GM19463 (cell line): ENCODE results near the gene HSPB7.
"Not testable (repeated sequence)": the region's sequence is repeated elsewhere in the genome, so short reads cannot be mapped to it uniquely, and the experiment has no call there.

Experiments used
- ATAC-seq: cut with Tn5 transposase; IDR thresholded peaks from one replicate; pipeline ENCODE4 v1.9.1; 2021; ENCODE audit warnings: mild to moderate bottlenecking, moderate library complexity; ENCODE audit not compliant: unreplicated experiment

The HSPB7 gene

DNA sequence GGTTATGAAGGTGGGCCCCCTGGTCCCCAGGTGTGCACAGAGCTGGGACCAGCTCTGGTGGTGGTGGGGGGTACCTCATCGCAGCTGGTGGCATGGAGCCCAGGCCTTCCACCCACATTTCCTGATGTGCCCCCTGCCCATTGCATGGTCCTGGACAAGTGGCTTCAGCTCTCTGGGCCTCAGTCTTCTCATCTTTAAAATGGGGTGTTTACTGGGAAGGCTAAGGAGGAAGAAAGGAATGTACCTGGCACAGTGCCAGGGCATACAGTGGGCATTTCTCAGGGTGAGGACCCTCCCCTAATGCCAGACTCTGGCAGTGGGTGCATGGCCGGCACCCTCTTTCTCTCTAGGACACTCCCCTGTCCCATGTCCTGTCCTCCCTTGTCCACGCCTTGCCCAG, 33.2 kb upstream of the HSPB7 start:
- ATAC-seq: no peak

DNA sequence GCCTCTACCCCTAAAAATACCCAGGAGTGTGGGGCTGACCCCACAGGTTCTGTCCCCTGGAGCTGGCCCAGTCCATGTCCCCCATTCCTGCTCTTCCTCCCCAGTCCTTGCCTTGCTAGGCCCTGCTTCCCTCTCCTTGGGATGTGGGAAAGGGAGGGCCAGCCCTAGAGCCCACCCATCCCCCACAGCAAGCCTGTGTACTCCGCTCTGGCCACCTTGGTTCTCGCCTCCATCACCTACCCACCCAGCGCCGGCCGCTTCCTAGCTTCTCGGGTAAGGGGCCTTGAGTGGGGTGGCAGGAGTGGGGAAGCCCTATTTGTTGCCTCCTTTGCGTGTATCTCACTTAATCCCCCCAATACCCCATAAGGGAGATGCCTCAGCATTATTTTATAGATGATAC, 32.5 kb upstream of the HSPB7 start:
- ATAC-seq: no peak

DNA sequence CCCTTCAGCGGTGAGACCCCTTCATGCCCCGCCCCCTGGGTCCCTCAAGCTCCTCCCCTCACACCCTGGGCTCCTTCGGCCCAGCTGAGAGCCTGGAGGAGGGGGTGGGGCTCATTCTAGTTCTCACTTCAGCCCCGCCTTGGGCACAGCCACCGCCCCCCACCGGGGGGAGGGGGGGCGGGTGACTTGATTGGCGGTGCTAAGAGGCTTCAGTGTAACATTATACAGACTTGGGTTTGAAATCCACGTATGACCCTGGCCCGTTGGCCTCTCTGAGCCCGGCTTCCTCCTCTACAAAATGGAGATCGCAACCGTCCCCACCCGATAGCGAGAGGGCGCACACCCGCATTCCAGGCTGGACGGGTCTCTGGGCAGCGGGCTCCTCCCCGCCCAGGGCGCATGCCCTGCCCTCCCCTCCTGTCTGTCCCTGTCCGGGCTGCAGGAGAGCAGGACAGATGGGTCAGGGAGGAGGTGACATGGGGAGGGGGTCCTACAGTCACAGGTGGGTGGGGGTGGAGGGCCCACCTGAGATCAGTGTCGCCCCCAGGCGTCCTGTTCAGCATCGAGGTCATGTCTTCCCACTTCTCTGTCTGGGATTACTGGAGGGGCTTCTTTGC, 30.8 kb upstream of the HSPB7 start:
- no peak for ATAC-seq

DNA sequence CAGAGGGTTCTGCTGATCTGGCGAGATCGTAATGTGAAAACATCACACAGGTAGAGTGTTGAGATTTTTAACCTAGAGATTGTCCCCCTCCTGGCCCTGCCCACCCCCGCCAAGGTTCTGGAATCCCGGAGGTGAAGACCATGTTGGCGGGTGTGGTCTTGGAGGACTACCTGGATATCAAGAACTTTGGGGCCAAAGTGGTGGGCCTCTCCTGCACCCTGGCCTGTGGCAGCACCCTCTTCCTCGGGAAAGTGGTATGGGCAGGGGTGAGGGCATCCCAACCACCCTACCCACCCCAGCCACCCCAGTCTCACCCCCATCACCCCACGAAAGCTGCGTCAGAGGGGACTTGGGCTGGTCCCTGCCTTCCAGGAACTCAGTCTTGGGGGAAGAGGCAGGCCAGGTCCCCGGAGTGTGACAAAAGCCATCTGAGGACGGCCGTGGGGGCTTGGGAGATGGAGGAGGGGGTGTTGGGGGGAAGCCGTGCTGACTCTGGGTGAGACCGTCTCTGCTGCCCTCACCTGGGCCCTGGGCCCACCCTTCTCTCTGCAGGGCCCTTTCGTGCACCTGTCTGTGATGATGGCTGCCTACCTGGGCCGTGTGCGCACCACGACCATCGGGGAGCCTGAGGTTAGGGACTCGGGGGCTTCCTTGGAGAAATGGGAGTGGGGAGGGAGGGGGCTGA, 30.1 kb upstream of the HSPB7 start:
- no peak for ATAC-seq

DNA sequence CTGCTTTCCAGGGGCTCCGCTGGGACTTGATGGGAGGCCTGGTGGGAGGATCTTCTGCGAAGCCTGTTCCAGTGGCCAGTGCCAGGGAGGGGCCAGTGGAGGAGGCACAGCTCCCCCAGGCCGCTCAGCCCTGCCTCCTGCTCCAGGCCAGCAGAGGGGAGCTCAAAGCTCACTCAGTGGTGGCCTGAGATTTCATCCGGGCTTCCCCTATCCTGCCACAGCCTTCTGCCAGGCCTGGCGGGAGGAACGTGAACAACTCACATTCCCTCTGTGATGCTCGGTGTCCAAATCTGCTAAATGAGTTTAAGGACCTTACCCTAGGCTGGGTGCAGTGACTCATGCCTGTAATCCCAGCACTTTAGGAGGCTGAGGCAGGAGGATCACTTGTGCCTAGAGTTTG, 29.0 kb upstream of the HSPB7 start:
- ATAC-seq: no peak

DNA sequence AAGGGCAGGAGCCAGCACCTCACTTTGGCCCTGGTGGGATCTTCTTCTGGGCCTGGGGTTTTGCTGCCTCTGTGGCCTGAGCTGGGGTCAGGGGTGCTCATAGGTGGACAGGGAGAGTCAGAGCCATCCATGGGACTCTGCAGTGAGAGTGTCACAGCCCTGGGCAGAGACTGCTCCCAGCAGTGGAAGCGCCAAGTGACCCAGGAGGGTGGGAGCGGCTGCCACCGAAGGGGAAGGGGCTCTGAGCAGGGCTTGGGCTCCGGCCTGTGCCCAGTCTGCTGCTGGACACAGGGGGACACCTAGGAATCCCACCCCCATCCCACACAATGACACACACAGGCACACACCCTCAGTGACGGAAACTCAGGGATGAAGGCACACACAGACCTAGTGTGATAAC, 26.1 kb upstream of the HSPB7 start:
- no peak for ATAC-seq

DNA sequence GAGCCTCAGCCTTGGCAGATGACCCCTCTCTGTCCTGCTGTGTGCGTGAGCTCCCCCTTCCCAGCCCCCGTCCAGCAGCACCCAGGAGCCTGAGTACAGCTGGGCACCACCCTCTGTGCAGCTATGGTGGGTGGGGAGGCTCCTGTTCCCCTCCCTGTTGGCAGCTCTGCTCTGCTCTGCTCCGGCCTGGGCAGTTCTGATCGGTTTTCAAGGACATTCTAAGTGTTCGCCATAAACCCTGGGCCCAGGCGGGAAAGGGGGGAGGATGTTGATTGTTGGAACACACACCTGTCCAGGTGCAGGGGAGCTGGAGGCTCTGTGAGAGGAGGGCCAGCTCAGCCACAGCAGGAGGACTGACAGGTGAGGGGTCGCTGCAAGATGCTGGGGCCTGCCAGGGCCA, 25.7 kb upstream of the HSPB7 start, which contains the start of gene CLCNKB:
Gene CLCNKB, plus strand, starts transcription at position 262 of the 400 bp plus-strand sequence. CDS start 711 bp downstream, outside the sequence.
- no peak for ATAC-seq

DNA sequence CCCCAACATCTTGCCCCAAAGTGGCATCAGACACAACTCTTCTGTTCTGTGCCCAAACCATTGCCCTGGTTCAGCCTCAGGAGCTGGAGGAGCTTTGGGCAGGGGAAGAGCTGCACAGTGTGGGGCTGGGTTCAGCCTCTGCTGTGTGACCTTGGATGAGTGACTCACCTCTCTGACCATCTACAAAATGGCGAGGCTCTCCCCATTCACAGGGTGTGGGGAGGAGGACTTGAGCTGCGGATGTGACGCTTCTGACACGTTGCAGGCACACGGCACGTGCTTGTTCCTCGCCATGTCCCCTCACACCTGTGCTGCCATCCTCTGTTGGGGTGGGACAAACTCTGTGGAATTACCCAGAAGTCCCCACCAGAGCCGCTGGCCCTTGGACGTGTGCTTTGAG, 24.8 kb upstream of the HSPB7 start:
- not testable (repeated sequence) for ATAC-seq

DNA sequence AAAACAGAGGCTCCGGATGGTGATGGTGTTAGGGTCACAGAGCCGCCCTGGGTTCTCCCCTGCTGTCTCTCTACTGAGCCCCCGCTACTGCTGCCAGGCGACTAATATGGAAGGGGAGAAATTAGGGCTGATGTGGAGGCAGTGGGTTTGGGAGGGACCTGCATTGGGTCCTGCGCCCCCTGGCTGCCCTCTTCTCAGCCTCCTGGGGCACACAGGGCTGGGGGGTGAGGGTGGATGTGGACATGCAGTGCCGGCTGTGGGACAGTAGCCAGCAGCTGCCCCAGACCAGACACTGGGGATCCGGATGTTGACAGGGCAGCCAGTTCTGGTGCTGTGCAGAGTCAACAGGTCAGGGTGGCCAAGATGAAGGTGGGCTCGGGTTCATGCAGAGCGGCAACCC, 24.3 kb upstream of the HSPB7 start:
- no peak for ATAC-seq

DNA sequence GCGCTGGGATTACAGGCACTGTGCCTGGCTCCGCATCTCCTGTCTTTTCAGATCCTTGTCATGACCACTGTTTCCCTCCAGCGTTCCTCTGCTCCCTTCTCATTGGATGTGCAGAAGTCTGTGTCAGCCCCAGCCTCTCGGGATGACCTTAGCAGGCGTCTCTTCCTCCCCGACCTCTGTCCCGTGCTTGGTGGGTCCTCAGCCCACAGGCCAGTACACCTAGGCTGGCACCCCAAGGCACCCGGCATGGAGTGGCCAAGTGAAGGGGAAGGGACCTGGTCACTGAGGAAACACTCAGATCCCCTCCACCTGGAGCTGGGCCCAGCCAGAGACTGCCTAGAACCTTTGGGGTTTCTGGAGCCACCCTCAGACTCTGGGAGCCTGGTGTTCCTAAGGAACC, 23.4 kb upstream of the HSPB7 start:
- no peak for ATAC-seq

DNA sequence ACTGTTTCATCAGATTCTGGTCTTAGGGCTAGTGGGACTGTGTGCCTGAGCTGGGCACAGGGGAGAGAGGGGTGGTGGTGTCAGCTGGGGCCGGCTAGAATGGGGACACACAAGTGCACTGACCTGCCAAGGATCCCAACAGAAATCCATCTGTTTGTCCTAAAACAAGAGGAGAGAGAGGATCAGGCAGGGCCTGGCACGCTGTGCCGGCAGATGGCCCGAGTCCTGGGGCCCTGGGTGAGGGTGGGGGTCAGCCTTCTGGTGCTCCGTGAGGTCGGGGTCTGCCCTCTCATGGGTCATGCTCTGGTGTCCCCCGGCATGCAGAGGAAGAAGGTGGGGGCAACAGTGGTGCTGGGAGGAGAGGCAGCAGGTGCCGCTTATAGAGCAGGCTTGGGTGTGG, 22.0 kb upstream of the HSPB7 start:
- ATAC-seq: not testable (repeated sequence)

DNA sequence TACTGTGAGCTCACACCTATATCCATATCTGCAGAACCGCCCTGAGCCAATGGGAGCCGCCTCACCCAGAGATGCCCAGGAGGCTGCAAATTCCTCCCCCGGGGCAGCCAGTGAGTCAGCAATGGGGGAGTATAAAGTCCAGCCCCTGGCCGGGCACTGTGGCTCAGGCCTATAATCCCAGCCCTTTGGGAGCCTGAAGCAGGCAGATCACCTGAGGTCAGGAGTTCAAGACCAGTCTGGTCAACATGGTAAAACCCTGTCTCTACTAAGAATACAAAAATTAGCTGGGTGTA, 20.7 kb upstream of the HSPB7 start:
- no peak for ATAC-seq

DNA sequence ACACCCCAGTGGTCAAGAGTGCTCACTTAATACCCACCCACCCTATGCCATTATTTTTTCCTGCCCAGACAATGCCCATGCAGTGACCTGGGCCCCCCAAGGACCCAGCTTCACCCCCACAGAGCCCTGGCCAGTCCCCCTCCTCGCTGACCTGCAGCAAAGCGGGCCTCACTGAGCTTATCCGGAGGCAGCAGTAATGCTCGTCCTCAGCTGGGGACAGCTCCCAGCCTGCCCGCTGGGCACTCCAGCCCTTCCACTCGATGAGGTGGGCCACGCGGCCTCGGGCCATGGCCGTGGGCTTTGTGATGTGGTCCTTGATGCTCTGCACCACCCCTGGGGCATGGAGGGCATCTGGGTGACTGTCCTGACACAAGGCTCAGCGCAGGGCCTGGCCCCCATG, 18.6 kb upstream of the HSPB7 start:
- not testable (repeated sequence) for ATAC-seq

DNA sequence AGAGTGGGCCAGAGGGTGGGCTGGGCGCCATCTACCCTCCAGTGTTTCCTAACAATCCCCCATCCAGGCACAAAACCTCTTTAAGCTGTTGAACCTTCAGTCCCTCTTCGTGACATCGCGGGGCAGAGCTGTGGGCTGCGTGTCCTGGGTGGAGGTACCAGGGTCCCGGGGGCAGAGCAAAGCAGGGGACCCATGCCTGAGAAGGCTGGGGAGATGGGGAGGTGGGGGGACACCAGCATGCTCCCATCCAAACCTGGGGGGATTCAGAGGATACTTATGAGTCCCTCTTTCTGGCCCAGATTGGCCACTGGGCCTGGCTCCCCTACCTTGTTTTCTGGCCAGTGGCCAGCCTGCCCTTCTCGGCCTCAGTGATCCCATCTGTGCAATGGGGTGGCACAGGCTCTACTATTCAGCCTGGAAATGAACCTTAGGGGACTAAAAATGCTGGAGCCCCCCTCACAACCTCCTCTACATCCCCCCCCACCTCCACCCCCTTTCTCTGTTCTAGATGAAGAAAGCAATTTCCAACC, 15.3 kb upstream of the HSPB7 start:
- not testable (repeated sequence) for ATAC-seq

DNA sequence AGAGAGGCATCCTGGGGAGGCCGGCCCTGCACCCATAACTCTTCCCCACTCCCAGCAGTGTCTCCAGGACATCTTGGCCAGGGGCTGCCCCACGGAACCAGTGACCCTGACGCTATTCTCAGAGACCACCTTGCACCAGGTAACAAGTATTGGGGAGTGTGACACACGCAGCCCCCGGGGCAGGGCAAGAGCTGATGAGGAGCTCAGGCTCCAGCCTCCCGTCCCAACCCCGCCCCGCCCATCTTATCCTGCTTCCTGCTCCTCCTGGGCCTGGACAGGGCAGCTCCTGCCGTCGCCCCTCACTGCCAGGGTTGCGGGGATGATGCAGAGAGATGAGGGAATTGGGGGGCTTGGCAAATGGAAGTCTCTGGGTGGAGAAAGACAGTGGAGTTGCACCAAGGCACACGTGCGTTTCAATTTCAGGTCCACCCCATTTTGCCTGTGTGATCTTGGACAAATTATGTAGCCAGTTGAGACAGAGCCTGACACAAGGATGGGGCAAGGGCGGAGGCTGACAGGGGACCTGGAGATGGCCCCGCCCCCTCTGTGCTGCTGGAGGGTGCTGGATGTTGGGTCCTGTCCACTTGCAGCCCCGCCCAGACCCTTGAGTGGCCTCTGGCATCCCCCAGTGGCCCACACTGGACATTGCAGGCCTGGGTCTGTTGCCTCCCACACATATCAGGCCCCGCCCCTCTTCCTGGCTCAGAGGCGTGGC, 14.7 kb upstream of the HSPB7 start:
- ATAC-seq: peak; percentile 53

DNA sequence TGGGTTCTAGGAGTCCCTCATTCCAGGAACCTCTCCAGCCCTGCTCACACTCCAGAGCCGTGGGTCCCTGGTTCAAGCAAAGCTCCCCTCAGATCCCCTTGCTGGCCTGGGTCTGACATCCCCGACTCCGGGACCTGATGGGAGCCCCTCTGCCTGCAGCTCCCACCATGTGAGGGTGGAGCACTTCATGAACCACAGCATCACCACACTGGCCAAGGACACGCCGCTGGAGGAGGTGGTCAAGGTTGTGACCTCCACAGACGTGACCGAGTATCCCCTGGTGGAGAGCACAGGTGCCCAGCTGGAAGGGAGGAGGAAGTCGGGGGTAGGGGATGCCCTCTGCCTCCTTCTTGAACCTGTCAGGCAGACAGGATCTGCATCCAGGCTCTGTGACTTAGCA, 13.7 kb upstream of the HSPB7 start:
- ATAC-seq: no peak

DNA sequence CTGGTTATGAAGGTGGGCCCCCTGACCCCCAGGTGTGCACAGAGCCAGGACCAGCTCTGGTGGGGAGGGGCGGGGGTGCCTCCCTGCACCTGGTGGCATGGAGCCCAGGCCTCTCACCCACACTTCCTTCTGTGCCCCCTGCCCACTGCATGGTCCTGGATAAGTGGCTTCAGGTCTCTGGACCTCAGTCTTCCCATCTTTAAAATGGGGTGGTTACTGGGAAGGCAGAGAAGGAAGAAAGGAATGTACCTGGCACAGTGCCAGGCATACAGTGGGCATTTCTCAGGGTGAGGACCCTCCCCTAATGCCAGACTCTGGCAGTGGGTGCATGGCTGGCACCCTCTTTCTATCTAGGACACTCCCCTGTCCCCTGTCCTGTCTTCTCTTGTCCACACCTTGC, 11.4 kb upstream of the HSPB7 start:
- ATAC-seq: no peak

DNA sequence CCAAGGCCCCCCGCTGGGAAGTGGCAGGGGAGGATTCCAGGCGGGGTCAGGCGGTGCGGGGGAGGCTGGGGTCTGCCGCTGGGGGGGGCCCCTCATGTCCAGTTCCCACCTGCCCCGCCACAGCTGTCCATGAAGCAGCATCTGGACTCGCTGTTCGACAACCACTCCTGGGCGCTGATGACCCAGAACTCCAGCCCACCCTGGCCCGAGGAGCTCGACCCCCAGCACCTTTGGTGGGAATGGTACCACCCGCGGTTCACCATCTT, 11.1 kb upstream of the HSPB7 start:
- ATAC-seq: not testable (repeated sequence)

DNA sequence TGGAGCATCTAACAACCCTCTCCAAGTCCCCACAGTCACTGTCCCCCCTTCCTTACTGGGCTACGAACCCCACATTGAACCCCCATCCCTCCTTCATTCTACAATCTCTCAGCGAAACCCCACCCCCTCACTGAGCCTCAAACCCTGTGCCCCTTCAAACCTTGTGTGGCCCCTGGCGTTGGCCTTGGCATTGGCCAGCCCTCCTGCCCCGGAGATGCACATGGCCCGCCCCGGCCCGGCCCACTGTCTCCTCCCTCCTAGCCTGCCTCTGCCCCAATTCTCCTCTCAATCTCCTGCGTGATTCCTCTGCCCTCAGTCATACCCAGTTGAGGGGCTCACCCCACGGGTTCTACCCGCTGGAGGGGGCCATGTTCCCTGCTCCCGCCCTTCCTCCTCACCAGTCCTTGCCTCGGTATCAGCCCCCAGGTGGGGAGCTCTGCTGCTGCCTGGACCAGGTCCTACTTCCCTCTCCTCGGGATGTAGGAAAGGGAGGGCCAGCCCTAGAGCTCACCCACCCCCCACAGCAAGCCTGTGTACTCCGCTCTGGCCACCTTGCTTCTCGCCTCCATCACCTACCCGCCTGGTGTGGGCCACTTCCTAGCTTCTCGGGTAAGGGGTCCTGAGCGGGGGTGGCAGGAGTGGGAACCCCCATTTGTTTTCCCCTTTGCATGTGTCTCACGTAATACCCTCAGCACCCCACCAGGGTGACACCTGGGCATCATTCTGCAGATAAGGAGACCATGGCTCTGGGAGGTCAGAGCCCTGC, 10.6 kb upstream of the HSPB7 start:
- no peak for ATAC-seq

DNA sequence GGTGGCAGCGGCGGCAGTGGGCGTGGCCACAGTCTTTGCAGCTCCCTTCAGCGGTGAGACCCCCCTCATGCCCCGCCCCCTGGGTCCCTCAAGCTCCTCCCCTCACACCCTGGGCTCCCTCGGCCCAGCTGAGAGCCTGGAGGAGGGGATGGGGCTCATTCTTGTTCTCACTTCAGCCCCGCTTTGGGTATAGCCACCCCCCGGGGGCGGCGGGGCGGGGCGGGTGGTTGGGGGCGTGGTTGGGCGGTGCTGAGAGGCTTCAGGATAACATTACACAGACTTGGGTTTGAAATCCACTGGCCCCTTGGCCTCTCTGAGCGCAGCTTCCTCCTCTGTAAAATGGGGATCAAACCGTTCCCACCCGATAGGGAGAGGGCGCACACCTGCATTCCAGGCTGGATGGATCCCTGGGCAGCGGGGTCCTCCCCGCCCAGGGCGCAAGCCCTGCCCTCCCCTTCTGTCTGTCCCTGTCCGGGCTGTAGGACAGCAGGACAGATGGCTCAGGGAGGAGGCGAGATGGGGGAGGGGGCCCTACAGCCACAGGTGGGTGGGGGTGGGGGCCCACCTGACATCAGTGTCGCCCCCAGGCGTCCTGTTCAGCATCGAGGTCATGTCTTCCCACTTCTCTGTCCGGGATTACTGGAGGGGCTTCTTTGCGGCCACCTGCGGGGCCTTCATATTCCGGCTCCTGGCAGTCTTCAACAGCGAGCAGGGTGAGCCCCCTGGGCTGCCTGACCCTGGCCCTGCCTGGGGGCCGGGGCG, 9.1 kb upstream of the HSPB7 start:
- ATAC-seq: no peak

DNA sequence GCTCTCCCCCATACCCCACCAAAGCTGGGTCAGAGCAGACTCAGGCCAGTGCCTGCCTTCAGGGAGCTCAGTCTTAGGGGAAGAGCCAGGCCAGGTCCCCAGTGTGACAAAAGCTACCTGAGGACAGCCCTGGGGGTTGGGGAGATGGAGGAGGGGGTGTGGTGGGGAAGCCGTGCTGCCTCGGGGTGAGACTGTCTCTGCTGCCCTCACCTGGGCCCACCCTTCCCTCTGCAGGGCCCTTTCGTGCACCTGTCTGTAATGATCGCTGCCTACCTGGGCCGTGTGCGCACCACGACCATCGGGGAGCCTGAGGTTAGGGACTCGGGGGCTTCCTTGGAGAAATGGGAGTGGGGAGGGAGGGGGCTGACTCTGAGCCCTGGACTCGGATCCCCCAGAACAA, 8.5 kb upstream of the HSPB7 start:
- not testable (repeated sequence) for ATAC-seq
